ENCODE results near the gene SRCAP.

Gene SRCAP

GRCh38 chr16:30760001-30760559, 61.1 kb downstream of the SRCAP start:
- DNase-seq, result no peak

- DNase-seq, result no peak
Observed at GRCh38 chr16:30760577-30761426, 61.8 kb downstream of the SRCAP start.

GRCh38 chr16:30761427-30761927, 62.5 kb downstream of the SRCAP start:
- DNase-seq, result no peak

GRCh38 chr16:30761928-30762902, 63.2 kb downstream of the SRCAP start, which contains the start of the genes CFAP119 and RNF40:
CFAP119 (minus strand) TSS chr16:30762062; CDS start chr16:30761748, 314 bp downstream.
RNF40 (plus strand) TSS chr16:30762322; CDS start chr16:30762546, 224 bp downstream.
- DNase-seq, result peak; percentile 83 to 94

- DNase-seq, result no peak
Observed at GRCh38 chr16:30762991-30763725, 64.2 kb downstream of the SRCAP start.

- DNase-seq, result no peak
Observed at GRCh38 chr16:30764086-30764485, 65.1 kb downstream of the SRCAP start.

- no peak for DNase-seq
Observed at GRCh38 chr16:30764816-30765465, 66.0 kb downstream of the SRCAP start.

GRCh38 chr16:30766206-30766932, 67.4 kb downstream of the SRCAP start:
- no peak for DNase-seq

GRCh38 chr16:30766933-30767284, 67.9 kb downstream of the SRCAP start:
- no peak for DNase-seq

- no peak for DNase-seq
Observed at GRCh38 chr16:30767767-30768465, 68.9 kb downstream of the SRCAP start.

GRCh38 chr16:30768583-30769181, 69.7 kb downstream of the SRCAP start:
- DNase-seq, result no peak

- DNase-seq, result no peak
Observed at GRCh38 chr16:30769379-30770089, 70.6 kb downstream of the SRCAP start.

GRCh38 chr16:30771726-30772125, 72.8 kb downstream of the SRCAP start:
- DNase-seq, result no peak

- DNase-seq, result no peak
Observed at GRCh38 chr16:30773826-30774225, 74.9 kb downstream of the SRCAP start.

GRCh38 chr16:30774367-30775130, 75.6 kb downstream of the SRCAP start:
- no peak for DNase-seq

- DNase-seq, result no peak
Observed at GRCh38 chr16:30775131-30775391, 76.1 kb downstream of the SRCAP start.

- peak in 1 of 2 experiments; percentile 34 for DNase-seq
Observed at GRCh38 chr16:30775392-30776188, 76.6 kb downstream of the SRCAP start.

Measured in cerebellar nuclear complex (tissue), 1 donor.